A549 (cell line): ENCODE measurements around the gene TNS1. TPM values are rescaled to one million over a fixed set of nuclear protein-coding genes. Genes with fewer than 3 reads are reported as not detected.

Source experiments
- ATAC-seq, 2 experiments: fragments of 200-7000 bp in 1 of 2; fragments of >200 bp in 1 of 2; cut with Nextera tagmentation in 1 of 2; cut with Tn5 transposase in 1 of 2; 3 replicates each; pipeline versions ENCODE4 v1.8.0 to v1.9.1; 2018 to 2020; ENCODE audit warnings: mild to moderate bottlenecking in 1 of 2, moderate library complexity in 1 of 2
- CTCF ChIA-PET: fragments of 300-600 bp; sonication (Branson Sonifier 250); formaldehyde crosslinking; extraction: SDS; loops from one replicate; lab custom pipeline; 2021; ENCODE audit warnings: antibody characterized with exemption, inconsistent platforms; lab: Yijun Ruan, JAX
- POLR2A ChIA-PET: fragments of 350-600 bp; formaldehyde crosslinking; extraction: SDS; loops from one replicate; lab custom pipeline; 2021; ENCODE audit warnings: antibody characterized with exemption, inconsistent platforms; lab: Yijun Ruan, JAX
- DNase-seq, 2 experiments: peaks; one replicate each; pipeline versions ENCODE4 v3.0.0 to v3.0.0-alpha.2; 2011 to 2016; ENCODE audit warnings: low read depth in 1 of 2, low spot score in 1 of 2
- FAIRE-seq: peaks from 2 replicates; lab custom pipeline; 2011; peaks lifted over from hg19 to GRCh38; lab: Jason Lieb, UNC
- H3K27ac ChIP-seq, 2 experiments: fragments of >200 bp; sonication (Bioruptor Twin); formaldehyde crosslinking; 3 replicates each; pipeline ENCODE4 v1.5.1; 2016 to 2017
- H3K4me1 ChIP-seq: fragments of >200 bp; sonication (Bioruptor Twin); formaldehyde crosslinking; 3 replicates; pipeline ENCODE4 v1.6.1; 2016
- H3K4me2 ChIP-seq: fragments of >200 bp; sonication (Bioruptor Twin); formaldehyde crosslinking; 3 replicates; pipeline ENCODE4 v1.6.1; 2016
- H3K4me3 ChIP-seq: fragments of >200 bp; sonication (Bioruptor Twin); formaldehyde crosslinking; 3 replicates; pipeline ENCODE4 v1.5.1; 2016
- H3K9me3 ChIP-seq: fragments of >200 bp; sonication (Bioruptor Twin); formaldehyde crosslinking; 3 replicates; pipeline ENCODE4 v1.6.1; 2016
- CBX2 ChIP-seq: fragments of 200-600 bp; sonication (generic); IDR thresholded peaks from 2 replicates; pipeline ENCODE4 v1.6.1; 2016; ENCODE audit warnings: low read depth, mild to moderate bottlenecking, borderline replicate concordance
- EHF ChIP-seq: fragments of 250-450 bp; sonication (Bioruptor Pico); IDR thresholded peaks from 2 replicates; pipeline ENCODE4 v1.5.0; 2020; ENCODE audit warnings: mild to moderate bottlenecking
- EHMT2 ChIP-seq: fragments of 200-600 bp; sonication (generic); IDR thresholded peaks from 2 replicates; pipeline ENCODE4 v1.6.1; 2016; ENCODE audit warnings: antibody characterized with exemption, low read depth, mild to moderate bottlenecking, moderate library complexity
- FOXS1 ChIP-seq: fragments of 250-450 bp; sonication (Bioruptor Pico); IDR thresholded peaks from 2 replicates; pipeline ENCODE4 v1.5.0; 2020; ENCODE audit warnings: mild to moderate bottlenecking, moderate library complexity
- HDAC2 ChIP-seq: fragments of 200-600 bp; sonication (generic); IDR thresholded peaks from 2 replicates; pipeline ENCODE4 v1.6.1; 2016
- HEYL ChIP-seq: fragments of 250-450 bp; sonication (Bioruptor Pico); IDR thresholded peaks from 2 replicates; pipeline ENCODE4 v1.8.0; 2021; ENCODE audit warnings: mild to moderate bottlenecking, moderate library complexity
- HOXA7 ChIP-seq: fragments of 250-450 bp; sonication (Bioruptor Pico); IDR thresholded peaks from 2 replicates; pipeline ENCODE4 v1.5.0; 2020; ENCODE audit warnings: mild to moderate bottlenecking, moderate library complexity
- HOXB13 ChIP-seq: fragments of 250-450 bp; sonication (Bioruptor Pico); IDR thresholded peaks from 2 replicates; pipeline ENCODE4 v1.5.0; 2020; ENCODE audit warnings: low read depth, mild to moderate bottlenecking, moderate library complexity
- JUNB ChIP-seq: fragments of >200 bp; sonication (Bioruptor Twin); formaldehyde crosslinking; IDR thresholded peaks from 2 replicates; pipeline ENCODE4 v1.6.1; 2016
- MAZ ChIP-seq: fragments of 150-350 bp; IDR thresholded peaks from 2 replicates; pipeline ENCODE4 v1.6.1; 2014; ENCODE audit warnings: antibody characterized with exemption, low read depth, low read length, borderline replicate concordance
- NFE2L2 ChIP-seq: fragments of 150-350 bp; conservative IDR thresholded peaks from 2 replicates; pipeline ENCODE4 v1.6.1; 2014; ENCODE audit warnings: low read length
- NR3C1 ChIP-seq: fragments of >200 bp; sonication (Bioruptor Twin); formaldehyde crosslinking; IDR thresholded peaks from 3 replicates; pipeline ENCODE4 v1.6.1; 2017
- POLR2A ChIP-seq: IDR thresholded peaks from 2 replicates; pipeline ENCODE4 v1.6.1; 2012; ENCODE audit warnings: mild to moderate bottlenecking, low read length
- POLR2AphosphoS2 ChIP-seq: conservative IDR thresholded peaks from 2 replicates; pipeline ENCODE4 v1.6.1; 2012; ENCODE audit warnings: low read length, improper control_type of control experiment, inconsistent platforms
- RARB ChIP-seq: fragments of 250-450 bp; sonication (Bioruptor Pico); IDR thresholded peaks from 2 replicates; pipeline ENCODE4 v1.8.0; 2021; ENCODE audit warnings: mild to moderate bottlenecking, moderate library complexity
- SMC3 ChIP-seq: fragments of >200 bp; sonication (Bioruptor Twin); formaldehyde crosslinking; IDR thresholded peaks from 3 replicates; pipeline ENCODE4 v1.6.1; 2018; ENCODE audit warnings: inconsistent platforms
- TFCP2L1 ChIP-seq: fragments of 250-450 bp; sonication (Bioruptor Pico); IDR thresholded peaks from 2 replicates; pipeline ENCODE4 v1.5.0; 2021; ENCODE audit warnings: mild to moderate bottlenecking
- TP53 ChIP-seq: fragments of 250-450 bp; sonication (Bioruptor Pico); IDR thresholded peaks from 2 replicates; pipeline ENCODE4 v1.5.0; 2021; ENCODE audit warnings: mild to moderate bottlenecking, moderate library complexity
- ZFP36 ChIP-seq: fragments of 450-650 bp; IDR thresholded peaks from 2 replicates; pipeline ENCODE4 v1.6.1; 2014; ENCODE audit warnings: borderline replicate concordance; ENCODE audit not compliant: partially characterized antibody
- WGBS: methylation state at CpG from one replicate; pipeline ENCODE4 v1.1.6; 2017; ENCODE audit errors: missing lambda C conversion rate; 5-methylcytosine and 5-hydroxymethylcytosine counted together
- polyA plus RNA-seq, 4 experiments: library from polyadenylated mRNA; depleted of rRNA in 3 of 4; stranded (reverse); fragments of >200 nt; fragmentation: RNase III in 1 of 4; extraction: RNeasy Plus Mini Kit Qiagen cat#74134 plus additional on column Dnase treatment in 1 of 4; gene quantifications; 2 replicates in 3 of 4; 3 replicates in 1 of 4; pipeline ENCODE4 v1.2.3, GENCODE V29; 2011 to 2017
- TF ChIP-seq, protein P1 (sequence below): fragments of >200 bp; sonication (Bioruptor Twin); formaldehyde crosslinking; IDR thresholded peaks from 3 replicates; pipeline ENCODE4 v1.6.1; 2016
- TF ChIP-seq, protein P2 (sequence below): IDR thresholded peaks from 2 replicates; pipeline ENCODE4 v1.6.1; 2012
- TF ChIP-seq, protein P3 (sequence below): fragments of >200 bp; sonication (Bioruptor Twin); formaldehyde crosslinking; IDR thresholded peaks from 2 replicates; pipeline ENCODE4 v1.6.1; 2016
- TF ChIP-seq, protein P4 (sequence below): fragments of 150-350 bp; IDR thresholded peaks from 2 replicates; pipeline ENCODE4 v1.6.1; 2014; ENCODE audit warnings: low read depth, mild to moderate bottlenecking, low read length
- TF ChIP-seq, protein P5 (sequence below): IDR thresholded peaks from 2 replicates; pipeline ENCODE4 v1.6.1; 2012; ENCODE audit warnings: low read depth, borderline replicate concordance

TNS1 gene
- polyA plus RNA-seq, 2 of the 4 experiments (the other 2 are of a cell fraction), result 4.9 to 10.6 TPM

DNA sequence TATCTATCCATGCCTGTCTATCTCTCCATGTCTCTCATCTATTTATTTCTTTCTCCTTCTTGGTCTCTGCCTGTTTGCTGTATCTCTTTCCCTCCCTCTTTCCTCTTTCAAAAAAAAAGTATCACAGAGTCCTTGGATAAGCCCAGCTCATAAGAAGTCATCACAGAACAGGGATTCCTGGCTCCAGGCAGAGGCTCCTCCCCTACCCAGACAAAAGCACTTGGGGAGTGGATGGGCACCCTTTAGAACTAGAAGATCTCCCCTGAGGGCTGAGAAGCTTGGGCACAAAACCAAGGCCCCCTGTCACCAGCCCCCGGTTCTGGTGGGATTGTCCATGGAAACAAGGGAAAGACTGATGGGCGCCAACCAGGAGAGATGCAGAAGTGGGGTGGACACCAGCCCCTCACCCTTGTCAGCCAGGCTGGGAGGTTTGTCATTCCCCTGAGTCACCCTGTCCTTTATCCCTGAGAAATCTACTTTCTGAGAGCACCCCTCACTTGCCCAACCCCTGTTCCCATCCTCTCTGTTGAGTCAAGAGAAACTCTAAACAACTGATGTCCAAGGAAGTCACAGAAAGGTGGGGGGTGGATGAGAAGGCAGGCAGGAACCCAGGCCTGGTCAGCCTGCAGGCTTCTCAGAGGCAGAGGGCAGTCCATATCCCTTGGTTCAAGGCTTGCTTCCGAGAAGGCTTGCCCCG is 127.1 kb downstream of the TNS1 start:
- Histone ChIP-seq H3K4me3 (no peak overlapping the region), H3K9me3 (no peaks in the 10 kb centered on the region), H3K4me1 (no peaks in the 10 kb centered on the region), H3K27ac (no peak overlapping the region), H3K4me2 (no peak overlapping the region)
- CTCF ChIA-PET, result interaction anchor here (1.4 to 2.3 kb wide), 4 partner anchors 11 to 113 kb away, joined by 3 to 11 read pairs (median 6); no protein-coding TSS in a partner anchor
- TF ChIP-seq HOXB13 (CRISPR knock-in tag) (no peak), SMC3 (no peak), TP53 (CRISPR knock-in tag) (no peak), JUNB (no peak), MAZ (no peak), NFE2L2 (no peak), ZFP36 (no peak), EHF (no peak), HDAC2 (no peak), CBX2 (no peak), EHMT2 (no peak), HEYL (CRISPR knock-in tag) (no peak), FOXS1 (CRISPR knock-in tag) (no peak), TFCP2L1 (CRISPR knock-in tag) (no peak), RARB (CRISPR knock-in tag) (no peak), POLR2AphosphoS2 (no peak), HOXA7 (CRISPR knock-in tag) (no peak)
- TF ChIP-seq, protein P1, sequence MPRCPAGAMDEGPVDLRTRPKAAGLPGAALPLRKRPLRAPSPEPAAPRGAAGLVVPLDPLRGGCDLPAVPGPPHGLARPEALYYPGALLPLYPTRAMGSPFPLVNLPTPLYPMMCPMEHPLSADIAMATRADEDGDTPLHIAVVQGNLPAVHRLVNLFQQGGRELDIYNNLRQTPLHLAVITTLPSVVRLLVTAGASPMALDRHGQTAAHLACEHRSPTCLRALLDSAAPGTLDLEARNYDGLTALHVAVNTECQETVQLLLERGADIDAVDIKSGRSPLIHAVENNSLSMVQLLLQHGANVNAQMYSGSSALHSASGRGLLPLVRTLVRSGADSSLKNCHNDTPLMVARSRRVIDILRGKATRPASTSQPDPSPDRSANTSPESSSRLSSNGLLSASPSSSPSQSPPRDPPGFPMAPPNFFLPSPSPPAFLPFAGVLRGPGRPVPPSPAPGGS, result no peak
- TF ChIP-seq, protein P2, sequence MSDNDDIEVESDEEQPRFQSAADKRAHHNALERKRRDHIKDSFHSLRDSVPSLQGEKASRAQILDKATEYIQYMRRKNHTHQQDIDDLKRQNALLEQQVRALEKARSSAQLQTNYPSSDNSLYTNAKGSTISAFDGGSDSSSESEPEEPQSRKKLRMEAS, result no peak
- no peak for DNase-seq
- FAIRE-seq, result no peak
- WGBS, result 65% methylated on average over 4 of the region's 4 CpGs
- no peak for ATAC-seq
- POLR2A ChIA-PET, result no interaction called here

DNA sequence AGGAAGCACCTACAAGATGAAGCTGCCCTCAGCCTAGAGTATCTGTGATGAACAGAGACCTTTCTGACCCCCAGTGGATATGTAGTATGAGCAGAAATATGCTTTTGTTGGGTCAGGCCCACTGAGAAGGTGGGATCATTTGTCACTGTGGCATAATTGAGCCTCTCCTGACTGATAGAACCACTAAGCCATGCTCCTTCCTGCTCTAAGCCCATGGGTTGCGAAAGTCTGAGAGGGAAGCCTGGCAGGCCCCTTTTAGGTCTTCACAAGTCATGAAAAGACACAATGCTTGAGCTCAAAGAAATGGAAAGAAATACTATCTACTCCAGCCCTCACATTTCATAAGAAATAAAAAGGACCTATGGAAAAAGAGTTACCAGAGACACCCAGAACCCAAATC is 127.7 kb downstream of the TNS1 start:
- H3K4me2 ChIP-seq, result no peak overlapping the region
- no peak overlapping the region for H3K27ac ChIP-seq
- DNase-seq, result no peak
- no peaks in the 10 kb centered on the region for H3K9me3 ChIP-seq
- TF ChIP-seq NR3C1 (no peak), HEYL (CRISPR knock-in tag) (no peak), POLR2A (no peak), TP53 (CRISPR knock-in tag) (no peak)
- TF ChIP-seq, protein P3, sequence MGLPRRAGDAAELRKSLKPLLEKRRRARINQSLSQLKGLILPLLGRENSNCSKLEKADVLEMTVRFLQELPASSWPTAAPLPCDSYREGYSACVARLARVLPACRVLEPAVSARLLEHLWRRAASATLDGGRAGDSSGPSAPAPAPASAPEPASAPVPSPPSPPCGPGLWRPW, result no peak
- POLR2A ChIA-PET, result no interaction called here
- FAIRE-seq, result no peak
- H3K4me3 ChIP-seq, result no peak overlapping the region
- WGBS, result 91% methylated on average over 1 of the region's 1 CpG
- H3K4me1 ChIP-seq, result no peaks in the 10 kb centered on the region
- ATAC-seq, result no peak
- CTCF ChIA-PET, result interaction anchor here (1.3 to 2.3 kb wide), 4 partner anchors 12 to 114 kb away, joined by 3 to 7 read pairs (median 4); no protein-coding TSS in a partner anchor

DNA sequence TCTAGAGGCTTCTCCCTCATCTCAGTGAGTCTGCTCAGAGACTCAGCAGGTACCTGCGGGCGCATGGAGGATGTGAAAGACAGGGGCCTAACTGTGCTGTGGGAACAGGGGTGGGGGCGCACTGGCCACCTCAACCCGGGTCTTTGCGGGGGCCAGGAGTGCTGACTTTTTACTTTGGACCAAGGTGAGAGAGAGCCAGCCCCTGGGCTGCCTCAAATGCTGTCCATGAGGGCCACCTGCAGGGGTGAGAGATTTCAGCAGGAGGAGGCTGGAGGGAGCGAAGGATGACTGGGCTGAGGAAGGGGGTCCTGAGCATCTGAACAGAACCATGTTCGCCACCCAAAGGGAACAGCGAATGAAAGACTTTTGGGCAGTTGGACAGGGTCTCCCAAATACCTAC is 129.4 kb downstream of the TNS1 start:
- TF ChIP-seq, protein P4, sequence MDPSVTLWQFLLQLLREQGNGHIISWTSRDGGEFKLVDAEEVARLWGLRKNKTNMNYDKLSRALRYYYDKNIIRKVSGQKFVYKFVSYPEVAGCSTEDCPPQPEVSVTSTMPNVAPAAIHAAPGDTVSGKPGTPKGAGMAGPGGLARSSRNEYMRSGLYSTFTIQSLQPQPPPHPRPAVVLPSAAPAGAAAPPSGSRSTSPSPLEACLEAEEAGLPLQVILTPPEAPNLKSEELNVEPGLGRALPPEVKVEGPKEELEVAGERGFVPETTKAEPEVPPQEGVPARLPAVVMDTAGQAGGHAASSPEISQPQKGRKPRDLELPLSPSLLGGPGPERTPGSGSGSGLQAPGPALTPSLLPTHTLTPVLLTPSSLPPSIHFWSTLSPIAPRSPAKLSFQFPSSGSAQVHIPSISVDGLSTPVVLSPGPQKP, result no peak
- TF ChIP-seq, protein P5, sequence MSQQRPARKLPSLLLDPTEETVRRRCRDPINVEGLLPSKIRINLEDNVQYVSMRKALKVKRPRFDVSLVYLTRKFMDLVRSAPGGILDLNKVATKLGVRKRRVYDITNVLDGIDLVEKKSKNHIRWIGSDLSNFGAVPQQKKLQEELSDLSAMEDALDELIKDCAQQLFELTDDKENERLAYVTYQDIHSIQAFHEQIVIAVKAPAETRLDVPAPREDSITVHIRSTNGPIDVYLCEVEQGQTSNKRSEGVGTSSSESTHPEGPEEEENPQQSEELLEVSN, result no peak
- no peak overlapping the region for H3K4me3 ChIP-seq
- no peaks in the 10 kb centered on the region for H3K9me3 ChIP-seq
- ATAC-seq, result no peak
- CTCF ChIA-PET, result interaction anchor here (1.6 to 2.3 kb wide), 2 partner anchors 87 to 120 kb away, joined by 4 to 5 read pairs; no protein-coding TSS in a partner anchor
- WGBS, result 70% methylated on average over 8 of the region's 8 CpGs
- H3K4me2 ChIP-seq, result no peak overlapping the region
- FAIRE-seq, result no peak
- no peak overlapping the region for H3K27ac ChIP-seq
- H3K4me1 ChIP-seq, result no peaks in the 10 kb centered on the region
- POLR2A ChIA-PET, result no interaction called here
- DNase-seq, result no peak
